GM12878 (cell line): Measurements from ENCODE around the gene INVS.
"Not testable (repeated sequence)": the region's sequence is repeated elsewhere in the genome, so short reads cannot be mapped to it uniquely, and the experiment has no call there.

ENCODE experiments used
- BCLAF1 ChIP-seq: fragments of 450-650 bp; IDR thresholded peaks from 2 replicates; pipeline ENCODE4 v1.6.1; 2017; ENCODE audit warnings: antibody characterized with exemption, mild to moderate bottlenecking, moderate library complexity
- BHLHE40 ChIP-seq, 2 experiments: fragments of 450-650 bp in 1 of 2; IDR thresholded peaks; 2 replicates each; pipeline ENCODE4 v1.6.1; 2011 to 2017; ENCODE audit warnings: low read depth in 2 of 2, borderline replicate concordance in 1 of 2, improper control_type of control experiment in 1 of 2, low read length in 1 of 2, mild to moderate bottlenecking in 1 of 2
- EZH2 ChIP-seq: IDR thresholded peaks from 2 replicates; pipeline ENCODE4 v1.6.1; 2012; ENCODE audit warnings: low read depth, mild to moderate bottlenecking, control low read depth, inconsistent platforms, low read length, borderline replicate concordance; ENCODE audit not compliant: control insufficient read depth
- LARP7 ChIP-seq: fragments of 450-650 bp; IDR thresholded peaks from 2 replicates; pipeline ENCODE4 v1.6.1; 2017; ENCODE audit warnings: mild to moderate bottlenecking
- PKNOX1 ChIP-seq: fragments of 450-650 bp; IDR thresholded peaks from 2 replicates; pipeline ENCODE4 v1.6.1; 2016; ENCODE audit warnings: mild to moderate bottlenecking
- POLR2AphosphoS2 ChIP-seq: IDR thresholded peaks from 2 replicates; pipeline ENCODE4 v1.6.1; 2011; ENCODE audit warnings: low read depth, mild to moderate bottlenecking, low read length, improper control_type of control experiment, moderate library complexity
- POLR2AphosphoS5 ChIP-seq: IDR thresholded peaks from 2 replicates; pipeline ENCODE4 v1.6.1; 2011; ENCODE audit warnings: mild to moderate bottlenecking, low read length, inconsistent platforms
- SIN3A ChIP-seq: IDR thresholded peaks from 2 replicates; pipeline ENCODE4 v1.6.1; 2012; ENCODE audit warnings: low read depth, low read length, improper control_type of control experiment
- SIX5 ChIP-seq: IDR thresholded peaks from 2 replicates; pipeline ENCODE4 v1.6.1; 2011; ENCODE audit warnings: mild to moderate bottlenecking, low read depth, low read length, moderate library complexity; ENCODE audit not compliant: severe bottlenecking
- SMAD5 ChIP-seq: IDR thresholded peaks from 2 replicates; pipeline ENCODE4 v1.6.1; 2016; ENCODE audit warnings: antibody characterized with exemption, low read depth
- TAF1 ChIP-seq: IDR thresholded peaks from 2 replicates; pipeline ENCODE4 v1.6.1; 2011; ENCODE audit warnings: mild to moderate bottlenecking, low read depth, low read length, borderline replicate concordance
- TF ChIP-seq, protein P1 (sequence below): fragments of 450-650 bp; IDR thresholded peaks from 2 replicates; pipeline ENCODE4 v1.6.1; 2017; ENCODE audit warnings: mild to moderate bottlenecking, moderate library complexity
- TF ChIP-seq, protein P2 (sequence below), 3 experiments: IDR thresholded peaks in 2 of 3; conservative IDR thresholded peaks in 1 of 3; 2 replicates each; pipeline ENCODE4 v1.5.1; 2011; ENCODE audit warnings: low read depth in 3 of 3, low read length in 3 of 3, mild to moderate bottlenecking in 3 of 3, control low read depth in 2 of 3, moderate library complexity in 2 of 3, inconsistent platforms in 1 of 3, mixed read lengths in 1 of 3; ENCODE audit not compliant: control insufficient read depth in 2 of 3, insufficient read depth in 1 of 3; ENCODE audit errors: extremely low read depth in 1 of 3

DNA sequence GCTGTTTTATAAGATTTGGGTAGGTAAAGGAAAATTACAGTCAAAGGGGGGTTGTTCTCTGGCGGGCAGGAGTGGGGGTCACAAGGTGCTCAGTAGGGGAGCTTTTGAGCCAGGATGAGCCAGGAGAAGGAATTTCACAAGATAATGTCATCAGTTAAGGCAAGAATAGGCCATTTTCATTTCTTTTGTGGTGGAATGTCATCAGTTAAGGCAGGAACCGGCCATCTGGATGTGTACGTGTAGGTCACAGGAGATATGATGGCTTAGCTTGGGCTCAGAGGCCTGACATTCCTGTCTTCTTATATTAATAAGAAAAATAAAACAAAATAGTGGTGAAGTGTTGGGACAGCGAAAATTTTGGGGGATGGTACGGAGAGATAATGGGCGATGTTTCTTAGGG lies 41.3 kb downstream of the INVS start:
- TF ChIP-seq SIN3A; POLR2AphosphoS5; BCLAF1; POLR2AphosphoS2; SMAD5; EZH2; BHLHE40 (IDR thresholded peaks at IDR 0.05; ENCODE audit: borderline replicate concordance in 1 of 2, low read depth in 2 of 2, low read length in 1 of 2); LARP7; SIX5; PKNOX1; TAF1: not testable (repeated sequence)
- TF ChIP-seq, protein P1, sequence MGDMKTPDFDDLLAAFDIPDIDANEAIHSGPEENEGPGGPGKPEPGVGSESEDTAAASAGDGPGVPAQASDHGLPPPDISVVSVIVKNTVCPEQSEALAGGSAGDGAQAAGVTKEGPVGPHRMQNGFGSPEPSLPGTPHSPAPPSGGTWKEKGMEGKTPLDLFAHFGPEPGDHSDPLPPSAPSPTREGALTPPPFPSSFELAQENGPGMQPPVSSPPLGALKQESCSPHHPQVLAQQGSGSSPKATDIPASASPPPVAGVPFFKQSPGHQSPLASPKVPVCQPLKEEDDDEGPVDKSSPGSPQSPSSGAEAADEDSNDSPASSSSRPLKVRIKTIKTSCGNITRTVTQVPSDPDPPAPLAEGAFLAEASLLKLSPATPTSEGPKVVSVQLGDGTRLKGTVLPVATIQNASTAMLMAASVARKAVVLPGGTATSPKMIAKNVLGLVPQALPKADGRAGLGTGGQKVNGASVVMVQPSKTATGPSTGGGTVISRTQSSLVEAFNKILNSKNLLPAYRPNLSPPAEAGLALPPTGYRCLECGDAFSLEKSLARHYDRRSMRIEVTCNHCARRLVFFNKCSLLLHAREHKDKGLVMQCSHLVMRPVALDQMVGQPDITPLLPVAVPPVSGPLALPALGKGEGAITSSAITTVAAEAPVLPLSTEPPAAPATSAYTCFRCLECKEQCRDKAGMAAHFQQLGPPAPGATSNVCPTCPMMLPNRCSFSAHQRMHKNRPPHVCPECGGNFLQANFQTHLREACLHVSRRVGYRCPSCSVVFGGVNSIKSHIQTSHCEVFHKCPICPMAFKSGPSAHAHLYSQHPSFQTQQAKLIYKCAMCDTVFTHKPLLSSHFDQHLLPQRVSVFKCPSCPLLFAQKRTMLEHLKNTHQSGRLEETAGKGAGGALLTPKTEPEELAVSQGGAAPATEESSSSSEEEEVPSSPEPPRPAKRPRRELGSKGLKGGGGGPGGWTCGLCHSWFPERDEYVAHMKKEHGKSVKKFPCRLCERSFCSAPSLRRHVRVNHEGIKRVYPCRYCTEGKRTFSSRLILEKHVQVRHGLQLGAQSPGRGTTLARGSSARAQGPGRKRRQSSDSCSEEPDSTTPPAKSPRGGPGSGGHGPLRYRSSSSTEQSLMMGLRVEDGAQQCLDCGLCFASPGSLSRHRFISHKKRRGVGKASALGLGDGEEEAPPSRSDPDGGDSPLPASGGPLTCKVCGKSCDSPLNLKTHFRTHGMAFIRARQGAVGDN, result not testable (repeated sequence)
- TF ChIP-seq, protein P2, sequence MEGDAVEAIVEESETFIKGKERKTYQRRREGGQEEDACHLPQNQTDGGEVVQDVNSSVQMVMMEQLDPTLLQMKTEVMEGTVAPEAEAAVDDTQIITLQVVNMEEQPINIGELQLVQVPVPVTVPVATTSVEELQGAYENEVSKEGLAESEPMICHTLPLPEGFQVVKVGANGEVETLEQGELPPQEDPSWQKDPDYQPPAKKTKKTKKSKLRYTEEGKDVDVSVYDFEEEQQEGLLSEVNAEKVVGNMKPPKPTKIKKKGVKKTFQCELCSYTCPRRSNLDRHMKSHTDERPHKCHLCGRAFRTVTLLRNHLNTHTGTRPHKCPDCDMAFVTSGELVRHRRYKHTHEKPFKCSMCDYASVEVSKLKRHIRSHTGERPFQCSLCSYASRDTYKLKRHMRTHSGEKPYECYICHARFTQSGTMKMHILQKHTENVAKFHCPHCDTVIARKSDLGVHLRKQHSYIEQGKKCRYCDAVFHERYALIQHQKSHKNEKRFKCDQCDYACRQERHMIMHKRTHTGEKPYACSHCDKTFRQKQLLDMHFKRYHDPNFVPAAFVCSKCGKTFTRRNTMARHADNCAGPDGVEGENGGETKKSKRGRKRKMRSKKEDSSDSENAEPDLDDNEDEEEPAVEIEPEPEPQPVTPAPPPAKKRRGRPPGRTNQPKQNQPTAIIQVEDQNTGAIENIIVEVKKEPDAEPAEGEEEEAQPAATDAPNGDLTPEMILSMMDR (IDR thresholded peaks at IDR 0.05 in 2 of 3, conservative IDR thresholded peaks at IDR 0.05 in 1 of 3; ENCODE audit: control insufficient read depth in 2 of 3, extremely low read depth in 1 of 3, insufficient read depth in 1 of 3, low read depth in 3 of 3, low read length in 3 of 3), result not testable (repeated sequence)
